Breast epithelium (tissue), 3 donors: ENCODE measurements around the gene SLC16A7.

Experiments
- POLR2A ChIP-seq: fragments of 450-650 bp; IDR thresholded peaks from one replicate; pipeline ENCODE4 v1.6.1; 2016; ENCODE audit warnings: antibody characterized with exemption, mild to moderate bottlenecking, moderate library complexity
- POLR2AphosphoS5 ChIP-seq, 3 donors: sonication (generic); formaldehyde crosslinking; IDR thresholded peaks; one replicate each; pipeline ENCODE4 v1.6.1; 2017; ENCODE audit warnings: antibody characterized with exemption in 3 of 3
- TF ChIP-seq, protein P1 (sequence below), 3 donors: fragments of 450-650 bp; IDR thresholded peaks; one replicate each; pipeline ENCODE4 v1.5.1; 2016 to 2017; ENCODE audit warnings: antibody characterized with exemption in 3 of 3, mild to moderate bottlenecking in 3 of 3, moderate library complexity in 3 of 3

DNA sequence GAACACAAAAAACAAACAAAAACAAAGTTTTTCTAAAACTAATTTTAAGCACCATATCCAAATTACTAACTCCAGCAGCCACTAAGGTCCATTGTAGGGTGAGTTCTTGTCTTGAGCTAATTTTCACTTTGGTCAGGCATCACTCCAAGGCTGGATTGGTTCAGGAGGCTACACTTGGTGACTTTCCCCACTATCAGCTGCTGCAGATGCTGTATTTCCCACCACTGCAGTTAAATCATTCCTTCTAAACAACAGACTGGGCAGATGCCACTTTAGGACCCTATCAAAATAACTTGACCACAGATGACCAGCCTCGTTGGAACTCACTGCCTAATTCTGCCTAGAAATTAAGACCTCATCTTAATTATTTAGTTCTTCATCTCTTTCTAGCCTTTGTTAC is 140.5 kb downstream of the SLC16A7 start:
- TF ChIP-seq, protein P1, sequence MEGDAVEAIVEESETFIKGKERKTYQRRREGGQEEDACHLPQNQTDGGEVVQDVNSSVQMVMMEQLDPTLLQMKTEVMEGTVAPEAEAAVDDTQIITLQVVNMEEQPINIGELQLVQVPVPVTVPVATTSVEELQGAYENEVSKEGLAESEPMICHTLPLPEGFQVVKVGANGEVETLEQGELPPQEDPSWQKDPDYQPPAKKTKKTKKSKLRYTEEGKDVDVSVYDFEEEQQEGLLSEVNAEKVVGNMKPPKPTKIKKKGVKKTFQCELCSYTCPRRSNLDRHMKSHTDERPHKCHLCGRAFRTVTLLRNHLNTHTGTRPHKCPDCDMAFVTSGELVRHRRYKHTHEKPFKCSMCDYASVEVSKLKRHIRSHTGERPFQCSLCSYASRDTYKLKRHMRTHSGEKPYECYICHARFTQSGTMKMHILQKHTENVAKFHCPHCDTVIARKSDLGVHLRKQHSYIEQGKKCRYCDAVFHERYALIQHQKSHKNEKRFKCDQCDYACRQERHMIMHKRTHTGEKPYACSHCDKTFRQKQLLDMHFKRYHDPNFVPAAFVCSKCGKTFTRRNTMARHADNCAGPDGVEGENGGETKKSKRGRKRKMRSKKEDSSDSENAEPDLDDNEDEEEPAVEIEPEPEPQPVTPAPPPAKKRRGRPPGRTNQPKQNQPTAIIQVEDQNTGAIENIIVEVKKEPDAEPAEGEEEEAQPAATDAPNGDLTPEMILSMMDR (IDR thresholded peaks at IDR 0.05), result no peak
- TF ChIP-seq POLR2A (no peak), POLR2AphosphoS5 (IDR thresholded peaks at IDR 0.05) (no peak)
